DND-41 (cell line): ENCODE data around the gene FAM118B.

Source experiments
- ATAC-seq: fragments of 200-7000 bp; cut with Tn5 transposase; 3 replicates; pipeline ENCODE4 v1.9.1; 2021; ENCODE audit warnings: low read depth; ENCODE audit not compliant: insufficient read depth
- DNase-seq: peaks from one replicate; pipeline ENCODE4 v3.0.0-alpha.2; 2020
- H2AFZ ChIP-seq: 2 replicates; pipeline ENCODE4 v1.6.0; 2012; ENCODE audit warnings: low read depth, low read length
- H3K27ac ChIP-seq: 2 replicates; pipeline ENCODE4 v1.5.1; 2012; ENCODE audit warnings: low read length, inconsistent platforms
- H3K27me3 ChIP-seq: fragments of 200-600 bp; sonication (generic); 2 replicates; pipeline ENCODE4 v1.6.0; 2012; ENCODE audit warnings: low read length, mild to moderate bottlenecking, inconsistent platforms; ENCODE audit not compliant: insufficient read depth, poor library complexity
- H3K36me3 ChIP-seq: 2 replicates; pipeline ENCODE4 v1.5.1; 2012; ENCODE audit warnings: low read length, inconsistent platforms; ENCODE audit not compliant: insufficient read depth
- H3K4me1 ChIP-seq: 2 replicates; pipeline ENCODE4 v1.5.1; 2012; ENCODE audit warnings: mild to moderate bottlenecking, low read length; ENCODE audit not compliant: insufficient read depth
- H3K4me2 ChIP-seq: 2 replicates; pipeline ENCODE4 v1.6.0; 2012; ENCODE audit warnings: mild to moderate bottlenecking, moderate library complexity, low read length, inconsistent platforms; ENCODE audit not compliant: insufficient read depth
- H3K4me3 ChIP-seq, 2 experiments: fragments of 200-600 bp in 1 of 2; shearing (Covaris generic) in 1 of 2; 2 replicates each; pipeline ENCODE4 v1.5.1; 2012 to 2016; ENCODE audit warnings: inconsistent platforms in 2 of 2, low read length in 2 of 2, mild to moderate bottlenecking in 2 of 2, low read depth in 1 of 2, moderate library complexity in 1 of 2
- H3K79me2 ChIP-seq: 2 replicates; pipeline ENCODE4 v1.6.0; 2012; ENCODE audit warnings: low read length, inconsistent platforms; ENCODE audit not compliant: insufficient read depth
- H3K9ac ChIP-seq: 2 replicates; pipeline ENCODE4 v1.6.0; 2012; ENCODE audit warnings: low read depth, mild to moderate bottlenecking, inconsistent platforms, low read length, moderate library complexity
- H3K9me3 ChIP-seq: 2 replicates; pipeline ENCODE4 v1.5.1; 2012; ENCODE audit warnings: low read length, moderate library complexity, mild to moderate bottlenecking, inconsistent platforms; ENCODE audit not compliant: insufficient read depth, severe bottlenecking
- H4K20me1 ChIP-seq: 2 replicates; pipeline ENCODE4 v1.6.0; 2012; ENCODE audit warnings: low read length; ENCODE audit not compliant: insufficient read depth
- EZH2 ChIP-seq: IDR thresholded peaks from 3 replicates; pipeline ENCODE4 v1.6.1; 2012; ENCODE audit warnings: borderline replicate concordance, low read depth, mild to moderate bottlenecking, moderate library complexity, low read length, inconsistent platforms; ENCODE audit not compliant: severe bottlenecking
- TF ChIP-seq, protein P1 (sequence below): IDR thresholded peaks from 2 replicates; pipeline ENCODE4 v1.5.1; 2012; ENCODE audit warnings: borderline replicate concordance, low read length, moderate library complexity, mild to moderate bottlenecking; ENCODE audit not compliant: poor library complexity, severe bottlenecking; ENCODE audit errors: extremely low read depth

Gene FAM118B

DNA sequence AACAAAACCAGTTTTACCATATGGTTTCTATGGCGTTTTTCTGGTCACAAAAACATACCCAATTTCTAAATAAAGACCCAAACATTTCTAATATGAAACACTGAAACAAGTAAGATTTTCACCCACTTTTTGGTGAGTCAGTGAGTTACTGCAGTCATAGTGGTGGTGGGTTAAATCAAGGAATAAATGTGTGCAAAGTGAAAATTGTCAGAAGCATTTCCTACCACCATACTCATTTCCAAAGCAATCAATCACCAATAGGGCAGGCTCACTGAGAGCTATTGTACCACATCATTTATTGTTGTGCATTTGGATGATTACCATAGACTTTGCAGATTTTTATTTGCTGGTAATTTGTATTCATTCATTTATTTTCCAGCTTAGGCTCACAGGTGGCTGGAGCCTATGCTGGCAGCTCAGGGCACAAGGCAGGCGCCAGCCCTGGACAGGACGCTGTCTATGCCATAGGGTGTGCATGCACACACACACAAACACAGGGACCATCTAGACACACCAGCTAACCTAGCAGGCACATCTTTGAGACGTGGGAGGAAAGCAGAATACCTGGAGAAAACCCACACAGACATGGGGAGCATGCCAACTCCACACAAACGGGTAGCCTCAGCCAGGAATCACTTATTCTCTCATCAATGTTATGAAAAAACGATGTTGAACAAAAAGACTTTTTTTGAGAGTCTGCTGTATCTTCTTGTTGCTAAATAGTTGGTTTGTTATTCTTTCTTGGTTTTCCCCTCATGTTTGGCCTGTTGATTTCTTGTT, 5.1 kb downstream of the FAM118B start:
- no peaks in the 10 kb centered on the region for H3K27me3 ChIP-seq
- no peak overlapping the region for H3K27ac ChIP-seq
- no peak overlapping the region for H3K9ac ChIP-seq
- ATAC-seq, result no peak
- H4K20me1 ChIP-seq, result peaks cover 4% of the 10 kb centered on the region; the same call in 1 of the 2 replicates
- peaks cover 17% of the 10 kb centered on the region for H3K4me1 ChIP-seq
- H3K36me3 ChIP-seq, result no peaks in the 10 kb centered on the region
- no peak overlapping the region for H2AFZ ChIP-seq
- H3K9me3 ChIP-seq, result no peaks in the 10 kb centered on the region
- peaks cover 91% of the 10 kb centered on the region for H3K79me2 ChIP-seq
- DNase-seq, result no peak
- H3K4me2 ChIP-seq, result no peak overlapping the region
- TF ChIP-seq EZH2, result no peak
- TF ChIP-seq, protein P1, sequence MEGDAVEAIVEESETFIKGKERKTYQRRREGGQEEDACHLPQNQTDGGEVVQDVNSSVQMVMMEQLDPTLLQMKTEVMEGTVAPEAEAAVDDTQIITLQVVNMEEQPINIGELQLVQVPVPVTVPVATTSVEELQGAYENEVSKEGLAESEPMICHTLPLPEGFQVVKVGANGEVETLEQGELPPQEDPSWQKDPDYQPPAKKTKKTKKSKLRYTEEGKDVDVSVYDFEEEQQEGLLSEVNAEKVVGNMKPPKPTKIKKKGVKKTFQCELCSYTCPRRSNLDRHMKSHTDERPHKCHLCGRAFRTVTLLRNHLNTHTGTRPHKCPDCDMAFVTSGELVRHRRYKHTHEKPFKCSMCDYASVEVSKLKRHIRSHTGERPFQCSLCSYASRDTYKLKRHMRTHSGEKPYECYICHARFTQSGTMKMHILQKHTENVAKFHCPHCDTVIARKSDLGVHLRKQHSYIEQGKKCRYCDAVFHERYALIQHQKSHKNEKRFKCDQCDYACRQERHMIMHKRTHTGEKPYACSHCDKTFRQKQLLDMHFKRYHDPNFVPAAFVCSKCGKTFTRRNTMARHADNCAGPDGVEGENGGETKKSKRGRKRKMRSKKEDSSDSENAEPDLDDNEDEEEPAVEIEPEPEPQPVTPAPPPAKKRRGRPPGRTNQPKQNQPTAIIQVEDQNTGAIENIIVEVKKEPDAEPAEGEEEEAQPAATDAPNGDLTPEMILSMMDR, result no peak
- H3K4me3 ChIP-seq, result no peak overlapping the region

DNA sequence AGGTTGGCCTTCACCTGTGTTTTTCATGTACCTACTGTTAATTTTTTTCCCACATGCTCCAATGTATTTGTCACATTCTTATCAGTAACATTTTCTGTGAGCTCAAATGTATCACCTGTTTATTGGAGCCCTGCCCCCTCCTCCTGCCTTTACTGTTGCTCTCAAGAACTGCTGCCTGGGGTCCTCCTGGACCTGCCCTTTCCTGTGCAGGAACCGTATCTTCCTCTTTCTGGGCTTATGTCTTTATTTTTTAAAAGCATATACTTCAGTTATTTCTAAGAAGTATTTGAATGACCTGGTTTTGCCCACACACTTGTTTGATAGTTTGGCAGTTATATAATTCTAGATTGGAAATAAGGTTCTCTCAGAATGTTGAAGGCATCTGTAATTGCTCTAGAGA, 5.9 kb downstream of the FAM118B start:
- Histone ChIP-seq H3K79me2 (peaks cover 91% of the 10 kb centered on the region), H3K27me3 (no peaks in the 10 kb centered on the region), H3K9me3 (no peaks in the 10 kb centered on the region), H3K4me2 (no peak overlapping the region), H4K20me1 (peaks cover 4% of the 10 kb centered on the region; the same call in 1 of the 2 replicates), H2AFZ (no peak overlapping the region), H3K27ac (no peak overlapping the region), H3K36me3 (no peaks in the 10 kb centered on the region), H3K9ac (no peak overlapping the region), H3K4me3 (no peak overlapping the region), H3K4me1 (peaks cover 13% of the 10 kb centered on the region)
- no peak for TF ChIP-seq EZH2
- TF ChIP-seq, protein P1, result no peak
- ATAC-seq (no peak), DNase-seq (no peak)

DNA sequence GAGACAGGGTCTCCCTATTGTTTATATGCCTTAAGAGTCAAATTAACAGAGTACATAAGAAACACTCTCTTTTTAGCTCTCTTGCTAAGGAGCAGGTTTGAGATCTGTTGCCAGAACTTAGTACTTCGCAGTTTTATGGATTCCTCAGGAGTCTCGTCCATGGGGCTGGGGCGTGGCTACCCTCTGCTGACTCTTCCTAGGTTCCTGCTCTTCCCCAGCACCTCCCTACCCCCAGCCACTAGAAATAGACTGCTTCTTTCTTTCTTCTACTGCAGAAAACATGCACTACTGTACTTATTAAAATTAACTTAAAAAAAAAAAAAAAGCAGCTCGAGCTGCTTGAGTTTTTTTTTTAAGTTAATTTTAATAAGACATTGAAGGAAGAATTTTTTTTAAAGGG, 8.0 kb downstream of the FAM118B start:
- no peaks in the 10 kb centered on the region for H3K27me3 ChIP-seq
- no peak overlapping the region for H3K9ac ChIP-seq
- H3K9me3 ChIP-seq, result peaks cover under 1% of the 10 kb centered on the region
- H3K4me2 ChIP-seq, result no peak overlapping the region
- no peak overlapping the region for H3K27ac ChIP-seq
- H3K4me3 ChIP-seq, result no peak overlapping the region
- H2AFZ ChIP-seq, result no peak overlapping the region
- ATAC-seq (no peak), DNase-seq (no peak)
- no peaks in the 10 kb centered on the region for H3K4me1 ChIP-seq
- no peaks in the 10 kb centered on the region for H3K36me3 ChIP-seq
- H4K20me1 ChIP-seq, result peaks cover 4% of the 10 kb centered on the region; the same call in 1 of the 2 replicates
- TF ChIP-seq, protein P1, result no peak
- no peak for TF ChIP-seq EZH2
- peaks cover 89% of the 10 kb centered on the region for H3K79me2 ChIP-seq
